Ureter (tissue), 1 donor: ENCODE measurements around the gene PNPLA3. TPM values are rescaled to one million over a fixed set of nuclear protein-coding genes. Genes with fewer than 3 reads are reported as not detected.
"Not testable (repeated sequence)": the region's sequence is repeated elsewhere in the genome, so short reads cannot be mapped to it uniquely, and the experiment has no call there.

Experiments used
- DNase-seq: peaks from one replicate; pipeline ENCODE4 v3.0.0-alpha.2; 2020; ENCODE audit warnings: low spot score
- total RNA-seq: library from RNA; stranded (reverse); gene quantifications from one replicate; pipeline ENCODE4 v1.2.4, GENCODE V29; 2023
- donor health status: DM: yes; HTN: yes; CAD: no.

PNPLA3 gene
- total RNA-seq, 1 donor from 2014 or later: 0.75 TPM

DNA sequence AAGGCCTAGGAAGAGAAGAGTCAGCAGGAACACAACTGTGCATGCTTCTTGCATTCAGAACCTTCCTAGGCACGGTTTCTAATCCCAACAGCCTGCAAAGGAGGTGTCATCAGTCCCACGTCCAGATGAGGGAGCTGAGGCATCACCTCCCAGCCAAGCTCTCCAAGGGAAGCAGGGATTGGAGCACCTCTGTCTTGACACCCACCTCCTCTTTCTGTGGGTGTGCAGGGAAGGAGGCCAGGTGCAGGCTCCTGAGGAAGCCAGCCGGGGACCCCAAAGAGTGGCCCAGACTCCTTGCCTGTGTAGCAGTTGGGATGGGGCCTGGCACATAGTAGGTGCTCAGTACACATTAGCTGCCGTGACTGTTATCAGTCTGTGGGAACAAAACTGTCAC, 33.7 kb upstream of the PNPLA3 start:
- DNase-seq: no peak

DNA sequence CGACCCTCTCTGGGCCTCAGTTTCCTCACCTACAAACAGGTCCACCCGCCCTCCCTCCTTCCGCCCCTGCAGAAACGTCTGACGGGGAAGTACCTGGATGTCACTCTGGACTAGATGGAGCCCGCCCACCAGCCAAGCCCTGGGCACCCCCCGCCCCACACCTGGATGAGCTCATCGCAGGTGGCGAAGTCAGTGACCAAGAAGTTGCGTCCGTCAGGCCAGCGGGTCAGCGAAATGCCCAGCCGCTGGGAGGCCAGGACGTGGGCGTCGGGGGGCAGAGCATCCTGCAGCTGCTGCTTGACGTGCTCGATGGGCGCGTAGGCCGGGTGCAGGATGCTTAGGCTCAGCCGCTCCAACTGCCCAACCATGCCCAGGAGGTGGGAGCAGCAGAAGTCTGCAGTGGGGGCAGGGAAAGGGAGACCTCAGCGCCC, 32.7 kb upstream of the PNPLA3 start:
- no peak for DNase-seq

GRCh38 chr22:43891360-43892182, 32.0 kb upstream of the PNPLA3 start, which contains the start of gene PNPLA5:
Gene PNPLA5, minus strand, starts transcription at chr22:43892013. Its CDS starts 133 bp downstream, at chr22:43891880.
- DNase-seq: no peak

DNA sequence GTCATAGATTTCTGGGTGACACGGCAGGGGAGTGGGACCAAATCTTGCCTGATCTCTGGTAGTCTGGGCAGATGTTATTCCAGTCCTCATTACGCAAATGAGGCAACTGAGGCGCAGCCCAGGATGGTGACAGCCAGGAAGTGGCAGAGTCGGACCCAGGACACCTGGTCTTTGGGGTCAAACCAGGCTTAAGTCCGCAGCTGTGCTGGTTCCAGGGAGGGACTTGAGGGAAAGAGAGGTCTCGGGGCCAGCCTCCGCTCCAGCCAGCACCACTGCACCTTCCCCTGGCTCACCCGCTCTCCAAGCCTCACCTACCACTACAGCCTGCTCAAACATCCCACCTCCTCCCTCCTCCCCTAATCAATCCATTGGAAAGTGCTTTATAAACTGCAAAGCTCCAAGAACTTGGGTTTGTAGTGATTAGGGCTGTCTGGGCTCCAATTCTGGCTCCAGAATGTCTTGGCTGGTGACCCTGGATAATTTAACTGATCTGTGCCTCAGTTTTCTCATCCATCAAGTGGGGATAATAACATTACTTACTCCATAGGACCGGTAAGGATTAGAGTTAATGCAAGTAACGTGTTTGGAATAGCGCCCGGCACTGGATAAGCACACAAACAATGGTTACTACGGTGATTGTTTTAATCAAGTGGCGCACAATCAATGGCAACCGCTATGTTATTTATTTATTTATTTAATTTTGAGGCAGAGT, 31.3 kb upstream of the PNPLA3 start:
- no peak for DNase-seq

- DNase-seq: no peak
These were observed 30.3 kb upstream of the PNPLA3 start for GRCh38 chr22:43893266-43893665.

- DNase-seq: no peak
These were observed 29.5 kb upstream of the PNPLA3 start for GRCh38 chr22:43894122-43894521.

- DNase-seq: no peak
These were observed 27.5 kb upstream of the PNPLA3 start for GRCh38 chr22:43895986-43896645.

DNA sequence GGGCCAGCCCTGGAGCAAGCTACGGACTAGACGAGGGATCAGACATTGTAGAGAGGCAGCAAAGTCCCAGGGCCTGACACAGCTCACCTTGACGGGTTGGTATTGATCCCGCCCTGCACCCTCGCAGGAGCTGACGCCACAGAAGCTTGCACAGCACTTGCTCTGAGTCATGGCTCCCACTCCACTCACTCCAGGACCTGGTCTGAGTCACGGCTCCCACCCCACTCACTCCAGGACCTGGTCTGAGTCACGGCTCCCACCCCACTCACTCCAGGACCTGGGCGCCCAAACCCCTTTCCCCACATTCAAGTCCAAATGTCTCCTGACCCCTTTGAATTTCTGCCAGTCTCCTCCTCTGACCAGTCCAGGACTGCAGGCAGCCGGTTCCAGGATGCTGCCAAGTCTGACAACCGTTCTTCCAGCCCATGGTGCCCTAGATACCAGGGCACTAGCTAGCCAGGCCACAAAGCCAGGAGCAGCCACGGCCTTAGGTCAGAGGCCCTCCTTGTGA, 25.8 kb upstream of the PNPLA3 start:
- DNase-seq: no peak

- no peak for DNase-seq
These were observed 23.4 kb upstream of the PNPLA3 start for GRCh38 chr22:43900206-43900605.

GRCh38 chr22:43901976-43902643, 21.5 kb upstream of the PNPLA3 start:
- no peak for DNase-seq

DNA sequence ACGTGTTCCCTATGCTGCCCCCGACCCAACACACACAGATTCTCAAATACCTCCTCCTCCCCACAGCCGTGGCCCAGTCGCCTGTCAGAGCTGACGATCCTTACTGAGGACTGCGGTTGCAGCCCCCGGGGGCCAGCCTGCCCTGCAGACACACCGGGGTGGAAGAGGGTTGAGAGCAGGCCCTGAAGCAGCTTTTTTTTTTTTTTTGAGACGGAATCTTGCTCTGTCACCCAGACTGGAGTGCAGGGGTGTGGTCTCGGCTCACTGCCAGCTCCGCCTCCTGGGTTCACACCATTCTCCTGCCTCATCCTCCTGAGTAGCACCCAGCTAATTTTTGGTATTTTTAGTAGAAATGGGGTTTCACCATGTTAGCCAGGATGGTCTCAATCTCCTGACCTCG, 20.6 kb upstream of the PNPLA3 start:
- DNase-seq: not testable (repeated sequence)

- not testable (repeated sequence) for DNase-seq
These were observed 19.2 kb upstream of the PNPLA3 start for GRCh38 chr22:43904412-43904811.

DNA sequence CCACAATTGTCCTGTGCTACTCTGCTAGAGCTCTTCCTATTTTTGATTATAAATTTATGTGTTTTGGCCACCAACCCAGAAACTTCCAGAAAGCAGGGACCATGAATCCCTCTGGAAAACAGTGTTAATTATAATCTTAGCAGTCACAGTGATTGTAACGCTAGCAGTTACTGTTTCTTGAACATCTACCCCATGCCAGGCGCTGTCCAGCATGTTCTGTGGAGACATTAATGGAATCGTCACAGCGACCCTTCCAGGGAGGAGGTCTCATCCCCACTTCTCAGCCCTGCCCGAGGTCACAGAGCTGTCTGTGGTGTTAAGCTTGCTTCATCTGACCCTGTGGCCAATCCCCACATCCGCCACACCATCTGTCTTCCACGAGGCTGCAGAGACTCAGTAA, 17.9 kb upstream of the PNPLA3 start:
- no peak for DNase-seq

DNA sequence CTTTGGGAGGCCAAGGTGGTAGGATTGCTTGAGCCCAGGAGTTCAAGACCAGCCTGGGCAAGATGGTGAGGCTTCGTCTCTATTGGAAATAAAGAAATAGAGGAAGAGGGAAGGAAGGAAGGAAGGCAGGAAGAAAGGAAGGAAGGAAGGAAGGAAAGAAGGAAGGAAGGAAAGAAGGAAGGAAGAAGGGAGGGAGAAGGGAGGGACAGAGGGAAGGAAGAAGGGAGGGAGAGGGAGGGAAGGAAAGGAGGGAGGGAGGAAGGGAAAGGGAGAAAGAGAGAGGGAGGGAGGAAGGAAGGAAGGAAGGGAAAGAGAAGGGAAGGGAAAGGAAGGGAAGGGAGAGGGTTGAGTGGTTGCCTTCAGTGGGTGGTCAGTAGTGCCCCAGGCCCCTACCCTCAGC, 13.9 kb upstream of the PNPLA3 start:
- no peak for DNase-seq

DNA sequence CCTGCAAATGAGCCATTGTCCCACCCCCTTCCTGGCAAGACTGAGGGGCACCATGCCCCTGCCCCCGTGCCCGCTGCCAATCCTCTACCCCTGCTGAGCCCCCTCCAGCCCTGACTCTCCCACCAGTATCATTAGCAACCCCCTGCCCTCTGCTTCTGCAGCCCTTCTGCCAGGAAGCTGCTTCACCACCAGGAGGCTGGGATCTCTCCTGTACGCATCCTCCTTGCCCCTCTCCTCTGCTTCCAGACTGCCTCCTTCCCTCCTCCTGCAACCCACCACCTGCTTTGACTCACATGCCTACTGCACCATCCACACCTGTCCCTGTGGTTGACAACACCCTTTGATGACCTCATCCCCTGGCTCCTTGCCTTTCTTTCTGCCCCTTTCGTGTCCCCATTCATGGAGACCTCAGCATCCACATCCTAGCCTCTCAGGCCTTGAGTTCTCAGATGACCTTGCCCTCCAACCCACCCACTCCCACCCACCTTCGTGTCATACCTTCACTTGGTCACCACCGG, 13.4 kb upstream of the PNPLA3 start:
- no peak for DNase-seq

- no peak for DNase-seq
These were observed 12.3 kb upstream of the PNPLA3 start for GRCh38 chr22:43911351-43911750.

- no peak for DNase-seq
These were observed 6.1 kb upstream of the PNPLA3 start for GRCh38 chr22:43917521-43917920.

GRCh38 chr22:43919106-43919973, 4.3 kb upstream of the PNPLA3 start:
- no peak for DNase-seq

DNA sequence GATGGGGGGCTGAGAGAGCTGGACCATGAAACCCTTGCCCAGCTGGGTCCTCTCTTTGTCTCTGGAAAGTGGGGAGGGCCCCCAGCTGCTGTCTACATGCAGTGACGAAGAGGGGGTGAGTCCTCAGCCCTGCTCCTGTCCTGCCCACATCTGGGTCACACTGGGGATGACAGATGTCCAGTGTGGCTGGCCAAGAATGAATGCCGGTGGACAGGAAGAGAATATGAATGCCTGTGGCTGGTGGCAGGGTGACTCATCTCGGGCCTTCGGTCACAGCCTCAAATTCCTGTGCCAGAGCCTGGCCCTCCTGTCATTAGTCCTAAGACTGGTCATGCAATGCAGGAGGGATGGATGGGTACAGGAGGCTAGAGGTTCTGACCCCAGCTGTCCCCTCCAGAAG, 2.2 kb upstream of the PNPLA3 start:
- DNase-seq: no peak

GRCh38 chr22:43922123-43922522, 1.5 kb upstream of the PNPLA3 start:
- DNase-seq: no peak

DNA sequence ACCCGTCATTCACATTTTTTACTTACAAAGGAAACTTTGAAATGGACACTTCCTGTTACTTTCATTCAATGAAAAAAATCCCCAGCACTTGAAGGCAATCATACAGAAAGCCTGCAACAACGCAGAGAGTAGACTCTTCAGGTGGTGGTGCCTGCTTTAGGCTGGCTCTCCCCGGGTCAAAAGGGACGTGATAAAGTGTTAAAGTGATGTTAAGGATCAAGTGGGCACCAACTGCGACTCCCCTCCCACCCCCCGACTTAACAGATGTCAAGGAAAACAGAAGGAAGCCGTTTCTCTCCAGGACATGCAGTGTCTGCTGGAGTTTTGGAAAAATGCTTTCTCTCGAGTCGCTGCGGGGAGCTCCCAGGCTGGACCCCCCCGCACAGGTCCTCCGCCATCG, 414 bp upstream of the PNPLA3 start:
- no peak for DNase-seq
